Astrocyte of the cerebellum (primary cell): Measurements from ENCODE around the gene HMX2.

Experiments used
- DNase-seq: peaks from one replicate; pipeline ENCODE4 v3.0.0-alpha.2; 2011; ENCODE audit warnings: low read depth
- H3K4me3 ChIP-seq: 2 replicates; pipeline ENCODE4 v1.5.1; 2011; ENCODE audit warnings: mild to moderate bottlenecking, low read depth, low read length, moderate library complexity
- CTCF ChIP-seq: IDR thresholded peaks from 2 replicates; pipeline ENCODE4 v1.5.1; 2012; ENCODE audit warnings: low read length, low read depth, moderate library complexity, mild to moderate bottlenecking; ENCODE audit errors: missing control alignments
- in situ Hi-C: cut with HindIII; loops from 2 replicates; pipeline ENCODE4 v1.10.0; 2017; ENCODE audit warnings: low sequenced_read_pairs

The HMX2 gene

GRCh38 chr10:123146894-123147634, 872 bp upstream of the HMX2 start:
- TF ChIP-seq CTCF: no peak
- in situ Hi-C loops: no loop called here
- DNase-seq: no peak
- H3K4me3 ChIP-seq: no peak overlapping the region

GRCh38 chr10:123148414-123149161, 652 bp downstream of the HMX2 start:
- in situ Hi-C loops: no loop called here
- TF ChIP-seq CTCF: no peak
- no peak for DNase-seq
- no peak overlapping the region for H3K4me3 ChIP-seq

GRCh38 chr10:123149162-123149567, 1.2 kb downstream of the HMX2 start:
- TF ChIP-seq CTCF: no peak
- no peak overlapping the region for H3K4me3 ChIP-seq
- no peak for DNase-seq
- in situ Hi-C loops: no loop called here

GRCh38 chr10:123149568-123150270, 1.8 kb downstream of the HMX2 start:
- no peak for DNase-seq
- in situ Hi-C loops: no loop called here
- peak overlapping the region; percentile 34 for H3K4me3 ChIP-seq
- no peak for TF ChIP-seq CTCF

- TF ChIP-seq CTCF: no peak
- no peak for DNase-seq
- in situ Hi-C loops: no loop called here
- H3K4me3 ChIP-seq: peak overlapping the region; percentile 34
Measured at GRCh38 chr10:123150271-123150985, 2.5 kb downstream of the HMX2 start.
